ENCODE data around the gene AFG1L. TPM values are rescaled to one million over a fixed set of nuclear protein-coding genes. Genes with fewer than 3 reads are reported as not detected.
"Not testable (repeated sequence)": the region's sequence is repeated elsewhere in the genome, so short reads cannot be mapped to it uniquely, and the experiment has no call there.

AFG1L gene
- total and polyA plus RNA-seq, 11 donors, result 1.9 to 16.6 (median 10.9) TPM

DNA sequence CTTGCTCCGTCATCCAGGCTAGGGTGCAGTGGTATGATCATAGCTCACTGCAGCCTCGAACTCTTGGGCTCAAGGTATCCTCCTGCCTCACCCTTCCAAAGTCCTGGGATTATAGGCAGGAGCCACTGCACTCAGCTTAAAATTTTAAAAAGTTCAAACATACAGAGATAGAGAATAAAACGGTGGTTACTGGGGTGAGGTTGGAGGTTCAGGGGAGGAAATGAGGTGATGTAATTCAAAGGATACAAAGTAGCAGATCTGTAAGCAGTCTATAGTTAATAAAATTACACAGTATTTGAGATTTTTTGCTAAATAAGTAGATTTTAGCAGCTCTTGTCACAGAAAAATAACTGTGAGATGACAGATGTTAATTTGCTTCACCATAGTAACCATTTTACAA is 7.5 kb upstream of the AFG1L start:
- DNase-seq (no peak), ATAC-seq (no peak)
- Histone ChIP-seq H3K4me1 (no peaks in the 10 kb centered on the region), H3K36me3 (no peaks in the 10 kb centered on the region), H3K9me3 (no peaks in the 10 kb centered on the region), H3K4me3 (no peak overlapping the region), H3K27ac (no peak overlapping the region), H3K27me3 (no peaks in the 10 kb centered on the region)
- intact Hi-C loops (cut with DNase I), result no loop called here
- 81 to 86% (median 84%) methylated on average over 3 of the region's 3 CpGs for WGBS, 4 donors
- TF ChIP-seq POLR2A (IDR thresholded peaks at IDR 0.05), result no peak
- TF ChIP-seq, protein P1, sequence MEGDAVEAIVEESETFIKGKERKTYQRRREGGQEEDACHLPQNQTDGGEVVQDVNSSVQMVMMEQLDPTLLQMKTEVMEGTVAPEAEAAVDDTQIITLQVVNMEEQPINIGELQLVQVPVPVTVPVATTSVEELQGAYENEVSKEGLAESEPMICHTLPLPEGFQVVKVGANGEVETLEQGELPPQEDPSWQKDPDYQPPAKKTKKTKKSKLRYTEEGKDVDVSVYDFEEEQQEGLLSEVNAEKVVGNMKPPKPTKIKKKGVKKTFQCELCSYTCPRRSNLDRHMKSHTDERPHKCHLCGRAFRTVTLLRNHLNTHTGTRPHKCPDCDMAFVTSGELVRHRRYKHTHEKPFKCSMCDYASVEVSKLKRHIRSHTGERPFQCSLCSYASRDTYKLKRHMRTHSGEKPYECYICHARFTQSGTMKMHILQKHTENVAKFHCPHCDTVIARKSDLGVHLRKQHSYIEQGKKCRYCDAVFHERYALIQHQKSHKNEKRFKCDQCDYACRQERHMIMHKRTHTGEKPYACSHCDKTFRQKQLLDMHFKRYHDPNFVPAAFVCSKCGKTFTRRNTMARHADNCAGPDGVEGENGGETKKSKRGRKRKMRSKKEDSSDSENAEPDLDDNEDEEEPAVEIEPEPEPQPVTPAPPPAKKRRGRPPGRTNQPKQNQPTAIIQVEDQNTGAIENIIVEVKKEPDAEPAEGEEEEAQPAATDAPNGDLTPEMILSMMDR (IDR thresholded peaks at IDR 0.05), result no peak

DNA sequence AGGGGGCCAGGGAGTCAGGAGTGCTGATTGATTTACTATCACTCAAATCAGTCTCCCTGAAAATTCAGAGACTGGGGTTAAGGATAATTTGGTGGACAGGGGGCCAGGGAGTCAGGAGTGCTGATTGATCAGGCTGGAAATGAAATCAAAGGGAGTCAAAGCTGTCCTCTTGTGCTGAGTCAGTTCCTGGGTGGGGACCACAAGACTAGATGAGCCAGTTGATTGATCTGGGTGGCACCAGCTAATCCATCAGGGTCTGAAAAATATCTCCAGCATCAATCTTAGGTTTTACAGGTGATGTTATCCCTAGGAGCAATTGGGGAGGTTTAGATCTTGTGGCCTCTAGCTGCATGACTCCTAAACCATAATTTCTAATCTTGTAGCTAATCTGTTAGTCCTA is 6.1 kb upstream of the AFG1L start:
- DNase-seq (no peak), ATAC-seq (no peak)
- H3K36me3 ChIP-seq, result no peaks in the 10 kb centered on the region
- H3K27me3 ChIP-seq, result no peaks in the 10 kb centered on the region
- intact Hi-C loops (cut with DNase I), result no loop called here
- no peaks in the 10 kb centered on the region for H3K4me1 ChIP-seq
- H3K9me3 ChIP-seq, result no peaks in the 10 kb centered on the region
- TF ChIP-seq, protein P1 (IDR thresholded peaks at IDR 0.05), result no peak
- H3K27ac ChIP-seq, result no peak overlapping the region
- H3K4me3 ChIP-seq, result no peak overlapping the region

DNA sequence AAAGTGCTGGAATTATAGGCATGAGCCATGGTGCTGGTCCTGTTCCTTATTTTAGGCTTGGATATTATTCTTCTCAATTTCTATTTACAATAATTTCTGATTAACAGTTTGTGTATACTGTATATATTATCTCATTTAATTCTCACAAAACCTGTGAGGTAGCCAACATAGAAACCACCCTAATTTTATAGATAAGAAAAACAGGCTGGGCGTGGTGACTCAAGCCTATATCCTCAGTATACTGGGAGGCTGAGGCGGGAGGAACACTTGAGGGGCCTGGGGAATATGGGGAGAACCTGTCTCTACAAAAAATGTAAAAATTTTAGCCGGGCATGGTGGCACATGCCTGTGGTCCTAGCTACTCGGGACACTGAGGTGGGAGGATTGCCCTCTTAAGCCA is 3.8 kb upstream of the AFG1L start:
- Histone ChIP-seq H3K27ac (no peak overlapping the region), H3K4me3 (no peak overlapping the region), H3K36me3 (no peaks in the 10 kb centered on the region), H3K27me3 (no peaks in the 10 kb centered on the region), H3K9me3 (no peaks in the 10 kb centered on the region), H3K4me1 (peaks cover 0 to 13% (median 7%) of the 10 kb centered on the region in 12 donors)
- WGBS, 4 donors, result 85 to 90% (median 88%) methylated on average over 4 of the region's 4 CpGs
- ATAC-seq (no peak), DNase-seq (no peak)
- intact Hi-C loops (cut with DNase I), result no loop called here
- TF ChIP-seq, protein P1 (IDR thresholded peaks at IDR 0.05), result no peak
- no peak for TF ChIP-seq POLR2A (IDR thresholded peaks at IDR 0.05)

DNA sequence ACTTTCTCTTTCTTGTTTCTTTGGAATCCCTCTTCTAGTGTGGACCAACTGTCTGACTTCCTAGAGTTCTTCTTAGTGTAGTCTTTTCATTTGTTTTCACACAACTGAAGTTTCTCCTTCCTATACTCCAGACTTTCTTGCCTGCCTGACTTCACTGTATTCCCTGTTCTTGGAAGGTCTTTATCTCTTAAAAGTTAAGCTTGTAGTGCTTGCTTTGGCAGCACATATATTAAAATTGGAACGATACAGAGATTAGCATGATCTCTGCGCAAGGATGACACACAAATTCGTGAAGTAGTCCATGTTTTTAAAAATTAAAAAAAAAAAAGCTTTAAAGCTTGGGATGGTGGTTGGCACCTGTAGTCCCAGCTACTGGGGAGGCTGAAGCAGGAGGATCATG is 2.3 kb upstream of the AFG1L start:
- DNase-seq; intact Hi-C loops (cut with DNase I); ATAC-seq; H3K27me3 ChIP-seq; H3K27ac ChIP-seq; H3K9me3 ChIP-seq; H3K4me3 ChIP-seq; H3K36me3 ChIP-seq: not testable (repeated sequence)
- 59 to 81% (median 75%) methylated on average over 3 of the region's 3 CpGs for WGBS, 4 donors
- peaks cover 0 to 17% (median 7%) of the 10 kb centered on the region in 12 donors for H3K4me1 ChIP-seq

All from heart left ventricle (tissue), 16 donors.